ENCODE data around the gene TRPV2. TPM values are rescaled to one million over a fixed set of nuclear protein-coding genes. Genes with fewer than 3 reads are reported as not detected.

Gene TRPV2
- total RNA-seq, 1 experiment from 2014 or later = 0.41 TPM

- H3K36me3 ChIP-seq (ENCODE audit: control insufficient read depth, insufficient read depth, low read length) = no peaks in the 10 kb centered on the region
- H3K9me3 ChIP-seq = no peaks in the 10 kb centered on the region
- H3K27me3 ChIP-seq (replicated peaks; ENCODE audit: control insufficient read depth, insufficient read depth, low read length) = no peaks in the 10 kb centered on the region
- POLR2A ChIA-PET = interaction anchor here (1.3 kb wide), 1 partner anchor 12 kb away, joined by 3 read pairs; no protein-coding TSS in a partner anchor
- no peak overlapping the region for H3K4me3 ChIP-seq (ENCODE audit: low read depth, low read length)
- intact Hi-C loops (cut with micrococcal nuclease; ENCODE audit: unreplicated experiment) = no loop called here
- H3K9me3 Mint-ChIP-seq (ENCODE audit: unreplicated experiment) = no peaks in the 10 kb centered on the region
- no peak for DNase-seq
- BruUV-seq (replicated peaks) = no TSS peak
- H3K27ac Mint-ChIP-seq (ENCODE audit: unreplicated experiment) = no peak overlapping the region
- H3K27me3 Mint-ChIP-seq (ENCODE audit: insufficient read depth, unreplicated experiment) = no peaks in the 10 kb centered on the region
- CTCF ChIA-PET = interaction anchor here (1.1 kb wide), 1 partner anchor 13 kb away, joined by 3 read pairs; no protein-coding TSS in a partner anchor
- H3K4me3 Mint-ChIP-seq (ENCODE audit: unreplicated experiment) = no peak overlapping the region
- TF ChIP-seq CTCF (IDR thresholded peaks at IDR 0.05; ENCODE audit: insufficient read depth in 1 of 2, low read depth in 1 of 2, low read length in 1 of 2, severe bottlenecking in 1 of 2, unreplicated experiment in 1 of 2) = no peak
- no peaks in the 10 kb centered on the region for H3K4me1 ChIP-seq
- no peaks in the 10 kb centered on the region for H3K36me3 Mint-ChIP-seq (ENCODE audit: insufficient read depth, unreplicated experiment)
- no peaks in the 10 kb centered on the region for H3K4me1 Mint-ChIP-seq (ENCODE audit: low read depth, unreplicated experiment)
These were observed 10.6 kb downstream of the TRPV2 start for GRCh38 chr17:16425698-16426659.

GRCh38 chr17:16427020-16427419, 11.6 kb downstream of the TRPV2 start:
- H3K9me3 ChIP-seq = no peaks in the 10 kb centered on the region
- Mint-ChIP-seq H3K4me1 (ENCODE audit: low read depth, unreplicated experiment) (no peaks in the 10 kb centered on the region), H3K9me3 (ENCODE audit: unreplicated experiment) (no peaks in the 10 kb centered on the region), H3K4me3 (ENCODE audit: unreplicated experiment) (no peak overlapping the region), H3K27ac (ENCODE audit: unreplicated experiment) (no peak overlapping the region), H3K27me3 (ENCODE audit: insufficient read depth, unreplicated experiment) (no peaks in the 10 kb centered on the region), H3K36me3 (ENCODE audit: insufficient read depth, unreplicated experiment) (no peaks in the 10 kb centered on the region)
- H3K27me3 ChIP-seq (replicated peaks; ENCODE audit: control insufficient read depth, insufficient read depth, low read length) = no peaks in the 10 kb centered on the region
- CTCF ChIA-PET = interaction anchor here (1.0 to 2.2 kb wide), 4 partner anchors 12 to 95 kb away, joined by 3 to 25 read pairs (median 8); partner anchors contain the start of gene TRPV2
- BruUV-seq (replicated peaks) = no TSS peak
- POLR2A ChIA-PET = interaction anchor here (2.1 kb wide), 1 partner anchor 11 kb away, joined by 13 read pairs; no protein-coding TSS in a partner anchor
- DNase-seq = no peak
- no peak overlapping the region for H3K4me3 ChIP-seq (ENCODE audit: low read depth, low read length)
- no peaks in the 10 kb centered on the region for H3K4me1 ChIP-seq
- intact Hi-C loops (cut with micrococcal nuclease; ENCODE audit: unreplicated experiment) = no loop called here
- H3K36me3 ChIP-seq (ENCODE audit: control insufficient read depth, insufficient read depth, low read length) = no peaks in the 10 kb centered on the region
- TF ChIP-seq CTCF (IDR thresholded peaks at IDR 0.05; ENCODE audit: insufficient read depth in 1 of 2, low read depth in 1 of 2, low read length in 1 of 2, severe bottlenecking in 1 of 2, unreplicated experiment in 1 of 2) = no peak

GRCh38 chr17:16428098-16428882, 12.9 kb downstream of the TRPV2 start:
- Histone ChIP-seq H3K4me3 (ENCODE audit: low read depth, low read length) (no peak overlapping the region), H3K4me1 (no peaks in the 10 kb centered on the region), H3K27me3 (replicated peaks; ENCODE audit: control insufficient read depth, insufficient read depth, low read length) (no peaks in the 10 kb centered on the region), H3K9me3 (no peaks in the 10 kb centered on the region), H3K36me3 (ENCODE audit: control insufficient read depth, insufficient read depth, low read length) (no peaks in the 10 kb centered on the region)
- Mint-ChIP-seq H3K27me3 (ENCODE audit: insufficient read depth, unreplicated experiment) (no peaks in the 10 kb centered on the region), H3K4me1 (ENCODE audit: low read depth, unreplicated experiment) (no peaks in the 10 kb centered on the region), H3K36me3 (ENCODE audit: insufficient read depth, unreplicated experiment) (no peaks in the 10 kb centered on the region), H3K27ac (ENCODE audit: unreplicated experiment) (no peak overlapping the region), H3K4me3 (ENCODE audit: unreplicated experiment) (no peak overlapping the region), H3K9me3 (ENCODE audit: unreplicated experiment) (no peaks in the 10 kb centered on the region)
- intact Hi-C loops (cut with micrococcal nuclease; ENCODE audit: unreplicated experiment) = loop anchor here (1.0 kb wide), 1 partner anchor 93 kb away; no protein-coding TSS in a partner anchor
- ChIA-PET POLR2A (interaction anchor here (0.6 to 2.1 kb wide), 2 partner anchors 10 to 15 kb away, joined by 4 to 13 read pairs; no protein-coding TSS in a partner anchor), CTCF (interaction anchor here (0.6 to 2.2 kb wide), 12 partner anchors 8 to 161 kb away, joined by 3 to 25 read pairs (median 4); partner anchors contain the start of gene TRPV2)
- peak; percentile 74 to 84 for TF ChIP-seq CTCF (IDR thresholded peaks at IDR 0.05; ENCODE audit: insufficient read depth in 1 of 2, low read depth in 1 of 2, low read length in 1 of 2, severe bottlenecking in 1 of 2, unreplicated experiment in 1 of 2)
- peak in 1 of 2 experiments; percentile 73 for DNase-seq
- BruUV-seq (replicated peaks) = no TSS peak
